ENCODE results near the gene VMAC.
"Not testable (repeated sequence)": the region's sequence is repeated elsewhere in the genome, so short reads cannot be mapped to it uniquely, and the experiment has no call there.

The VMAC gene

DNA sequence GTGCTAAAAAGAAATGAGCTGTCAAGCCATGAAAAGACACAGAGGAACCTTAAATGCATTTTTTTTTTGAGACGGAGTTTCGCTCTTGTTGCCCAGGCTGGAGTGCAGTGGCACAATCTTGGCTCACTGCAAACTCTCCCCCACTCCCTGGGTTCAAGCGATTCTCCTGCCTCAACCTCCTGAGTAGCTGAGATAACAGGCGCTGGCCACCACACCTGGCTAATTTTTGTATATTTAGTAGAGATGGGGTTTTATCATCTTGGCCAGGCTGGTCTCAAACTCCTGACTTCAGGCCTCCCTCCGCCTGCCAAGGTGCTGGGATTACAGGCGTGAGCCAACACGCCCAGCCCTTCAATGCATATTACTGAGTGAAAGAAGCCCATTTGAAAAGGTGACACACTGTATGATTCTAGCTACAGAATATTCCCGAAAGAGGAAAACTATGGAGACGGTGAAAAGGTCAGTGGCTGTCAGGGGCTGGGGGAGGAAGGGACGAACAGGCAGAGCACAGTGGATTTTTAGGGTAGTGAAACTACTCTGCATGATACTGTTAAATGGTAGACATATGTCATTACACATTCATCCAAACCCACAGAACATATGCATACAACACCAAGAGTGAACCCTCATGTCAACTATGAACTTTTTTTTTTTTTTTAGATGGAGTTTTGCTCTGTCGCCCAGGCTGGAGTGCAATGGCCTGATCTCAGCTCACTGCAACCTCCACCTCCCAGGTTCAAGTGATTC lies 20.4 kb upstream of the VMAC start:
- DNase-seq: not testable (repeated sequence)

DNA sequence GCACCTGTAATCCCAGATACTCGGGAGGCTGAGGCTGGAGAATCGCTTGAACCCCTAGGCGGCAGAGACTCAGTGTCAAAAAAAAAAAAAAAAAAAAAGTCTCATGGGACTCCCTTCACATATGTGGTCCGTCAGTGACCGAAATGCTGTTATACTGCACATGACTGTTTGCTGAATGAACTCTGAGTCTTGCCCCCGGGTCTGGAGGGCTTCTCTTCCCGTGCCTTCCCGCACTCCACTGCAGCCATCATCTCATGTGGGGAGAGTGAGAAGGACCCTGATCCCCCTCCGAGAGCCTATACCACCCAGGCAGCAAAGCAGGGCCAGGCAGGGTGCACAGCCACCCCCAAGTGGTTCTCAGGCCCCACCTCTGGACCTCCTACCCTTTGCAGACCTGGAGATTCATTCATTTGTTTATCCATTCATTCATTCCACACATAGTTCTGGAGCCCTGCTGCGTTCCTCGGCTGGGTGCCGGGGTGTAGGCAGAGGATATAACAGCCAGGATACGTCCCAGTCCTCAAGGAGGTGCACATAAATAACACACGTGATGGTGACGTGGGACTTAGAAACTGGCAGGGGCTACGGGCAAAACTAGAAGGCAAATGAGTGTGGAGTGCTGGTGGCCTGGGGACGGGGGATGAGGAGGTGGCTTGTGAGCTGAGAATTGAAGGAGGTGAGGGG lies 15.2 kb upstream of the VMAC start:
- DNase-seq: no peak

DNA sequence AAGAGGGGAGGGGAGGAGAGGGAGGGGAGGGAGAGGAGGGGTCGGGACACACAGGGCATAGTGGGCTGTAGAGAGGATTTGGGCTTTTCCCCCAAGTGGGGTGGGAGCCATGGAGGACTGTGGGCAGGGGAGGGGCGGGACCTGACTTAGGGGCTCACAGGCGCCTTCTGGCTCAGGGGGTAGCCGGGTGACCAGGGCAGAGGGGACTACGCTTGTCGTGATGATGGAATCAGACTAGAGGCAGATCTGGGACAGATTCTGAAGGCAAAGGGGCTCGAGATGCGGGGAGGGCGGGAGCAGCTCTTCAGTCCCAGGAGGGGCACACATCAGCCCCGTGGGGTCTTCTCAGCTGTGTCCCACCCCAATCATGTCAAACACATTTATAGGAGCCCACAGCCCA lies 14.6 kb upstream of the VMAC start:
- no peak for DNase-seq

DNA sequence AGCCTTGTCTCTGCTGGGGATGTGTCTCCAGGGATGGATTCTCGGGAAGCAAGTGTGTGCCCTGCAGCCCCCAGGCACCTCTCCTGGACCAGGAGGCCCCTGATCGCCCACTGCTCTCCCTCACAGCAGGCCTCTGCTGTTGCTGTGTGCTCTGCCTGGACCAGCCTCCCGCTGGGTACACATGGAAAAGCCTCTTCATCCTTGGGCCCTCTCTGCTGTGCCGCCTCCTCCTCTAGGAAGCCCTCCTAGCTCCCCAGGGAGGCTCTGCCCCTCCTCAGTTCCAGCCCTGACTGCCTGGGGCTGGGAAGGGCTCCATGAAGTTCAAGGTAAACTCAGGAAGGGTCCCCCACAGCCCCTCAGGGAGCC lies 13.1 kb upstream of the VMAC start:
- no peak for DNase-seq

DNA sequence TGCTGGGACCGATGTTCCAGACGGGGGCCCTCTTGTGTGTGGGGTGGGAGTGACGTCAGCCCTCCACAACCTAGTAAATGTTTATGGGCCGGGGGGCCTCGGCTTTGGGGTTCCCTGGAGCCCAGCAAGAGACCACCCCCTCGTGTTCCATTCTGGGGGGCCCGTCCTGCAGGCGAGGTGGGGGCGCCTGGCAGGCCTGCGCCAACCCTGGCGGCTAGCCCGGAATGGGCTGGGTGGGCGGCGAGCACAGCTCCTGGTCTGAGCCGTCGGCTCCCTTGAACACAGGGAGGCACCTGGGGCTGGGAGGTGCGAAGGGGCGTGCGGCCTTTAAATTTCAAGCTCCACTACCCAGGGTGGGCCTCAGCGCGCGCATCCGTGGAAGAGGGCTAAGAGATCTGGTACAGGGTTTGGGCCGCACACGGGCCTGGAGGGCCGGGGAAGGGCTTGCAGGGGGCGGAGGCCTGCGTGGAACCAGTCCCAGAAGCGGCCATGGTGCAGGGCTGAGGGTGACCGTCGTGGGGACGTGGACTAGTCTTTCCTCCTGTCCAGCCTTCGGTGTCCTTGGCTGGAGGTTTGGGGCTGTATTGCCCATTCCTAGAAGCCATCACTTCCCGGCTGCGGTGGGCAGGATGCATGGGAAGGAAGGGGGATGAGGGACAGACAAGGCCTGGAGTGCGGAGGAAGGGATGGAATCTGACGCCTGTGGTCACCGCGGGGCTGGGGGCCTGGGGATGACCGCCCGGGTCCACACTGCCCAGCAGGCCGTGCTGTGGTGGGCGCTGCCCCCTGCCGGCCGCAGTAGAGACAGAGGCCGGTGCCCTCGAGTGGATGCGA lies 12.5 kb upstream of the VMAC start:
- no peak for DNase-seq

DNA sequence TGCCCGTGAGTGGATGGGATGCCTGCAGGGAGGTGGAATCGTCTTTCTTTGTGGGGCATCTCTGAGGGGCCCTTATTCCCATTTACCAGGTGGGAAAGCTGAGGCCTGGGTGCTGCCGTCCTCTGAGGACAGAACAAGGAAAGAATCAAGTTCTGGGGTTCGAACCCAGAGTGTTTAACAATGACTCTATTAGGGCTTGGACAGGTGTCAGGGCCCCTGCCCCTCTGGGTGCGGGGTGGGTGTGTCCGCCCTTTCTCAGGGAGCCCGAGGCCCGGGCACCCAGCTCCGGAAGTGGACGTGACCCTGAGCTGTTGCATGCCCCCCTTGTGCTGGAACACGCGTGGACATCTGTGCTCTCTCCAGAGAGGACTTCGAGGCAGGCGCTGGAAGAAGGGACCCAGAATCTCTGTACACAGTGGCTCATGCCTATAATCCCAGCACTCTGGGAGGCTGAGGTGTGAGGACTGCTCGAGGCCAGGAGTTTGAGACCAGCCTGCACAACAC lies 11.8 kb upstream of the VMAC start:
- no peak for DNase-seq

DNA sequence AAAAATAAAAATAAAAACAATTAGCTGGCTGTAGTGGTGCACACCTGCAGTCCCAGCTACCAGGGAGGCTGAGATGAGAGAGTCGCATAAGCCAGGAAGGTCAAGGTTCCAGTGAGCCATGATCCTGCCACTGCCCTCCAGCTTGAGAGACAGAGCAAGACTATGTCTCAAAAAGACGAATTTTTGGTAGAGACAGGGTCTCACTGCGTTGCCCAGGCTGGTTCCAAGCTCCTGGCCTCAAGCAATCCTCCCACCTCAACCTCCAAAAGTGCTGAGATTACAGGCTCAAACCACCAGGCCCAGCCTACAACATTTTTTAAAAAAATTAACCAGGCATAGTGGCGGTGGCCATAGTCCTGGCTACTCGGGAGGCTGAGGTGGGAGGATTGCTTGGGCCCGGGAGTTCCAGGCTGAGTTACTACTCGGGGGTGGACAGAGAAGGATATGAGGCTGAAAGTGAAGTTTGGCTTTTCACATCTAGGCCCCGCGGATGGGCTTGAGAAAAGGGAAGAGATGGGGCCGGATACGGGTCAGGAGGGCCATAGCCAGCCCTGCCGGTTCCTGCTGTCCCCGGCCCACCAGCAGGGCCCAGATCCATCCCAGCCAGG lies 11.3 kb upstream of the VMAC start:
- DNase-seq: no peak

DNA sequence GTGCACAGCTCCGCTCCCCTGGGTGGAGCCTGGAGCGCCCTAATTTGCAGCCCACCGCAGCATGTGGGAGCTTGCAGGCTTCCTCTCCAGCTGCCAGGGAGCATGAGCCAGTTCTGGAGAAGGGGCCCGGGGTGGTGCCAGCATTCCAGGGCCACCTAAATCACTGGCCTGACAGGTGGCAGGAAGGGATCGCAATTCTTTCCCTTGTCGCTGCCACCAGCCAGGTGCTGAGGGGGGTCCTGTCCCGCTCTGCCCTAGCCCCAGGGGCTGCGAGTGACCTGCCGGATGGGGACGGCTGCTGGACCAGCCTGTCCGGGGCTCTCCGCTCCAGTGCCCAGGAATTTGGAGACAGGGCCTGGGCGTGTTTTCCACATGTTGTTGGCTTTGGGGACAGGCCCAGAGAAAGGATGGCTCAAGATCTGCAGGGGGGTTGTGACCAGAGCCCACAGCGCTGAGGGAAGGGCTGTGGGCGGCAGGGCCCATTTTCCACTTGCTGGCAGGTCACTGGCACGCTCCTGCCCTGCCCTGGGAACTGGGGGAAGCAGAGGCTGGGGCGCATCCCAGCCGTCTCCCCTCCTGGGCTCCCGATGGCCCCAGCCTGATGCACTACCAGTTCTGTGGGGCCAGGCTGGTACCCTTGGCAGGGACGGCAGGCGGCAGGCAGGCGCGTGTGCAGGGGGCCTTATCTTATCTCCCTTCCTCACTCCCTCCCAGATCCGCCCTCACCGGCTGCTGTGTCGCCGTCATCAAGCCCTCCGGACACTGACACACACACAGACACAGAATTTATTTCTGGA lies 10.6 kb upstream of the VMAC start:
- no peak for DNase-seq

DNA sequence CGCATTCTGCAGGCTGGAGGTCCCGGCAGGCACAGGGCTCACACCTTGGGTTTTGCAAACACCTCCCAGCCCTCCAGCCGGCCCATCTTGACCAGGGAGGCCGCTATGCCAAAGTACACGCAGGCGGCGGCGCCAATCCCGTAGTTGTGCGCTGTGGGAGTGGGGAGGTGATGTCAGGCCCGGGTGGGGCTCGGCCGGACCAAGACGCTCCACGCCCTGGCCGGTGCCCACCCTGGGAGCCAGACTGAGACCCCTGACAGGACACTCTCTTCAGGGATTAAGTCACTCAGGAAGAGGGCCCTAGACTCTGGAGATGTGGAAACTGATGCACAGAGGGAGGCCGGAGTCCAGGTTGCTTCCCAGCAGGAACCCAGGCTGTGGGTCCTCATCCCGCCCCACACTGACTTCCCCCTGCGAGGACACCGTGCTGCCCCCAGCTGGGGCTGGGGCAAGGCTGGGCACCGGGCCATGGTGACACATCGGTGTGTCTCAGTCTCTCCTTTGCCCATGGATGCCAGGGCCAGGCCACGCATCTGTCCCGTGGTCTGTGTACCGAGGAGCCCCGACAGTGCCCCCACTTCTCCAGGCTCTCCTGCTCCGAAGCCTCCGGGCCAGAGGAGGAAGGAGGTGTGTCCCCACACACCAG lies 9.8 kb upstream of the VMAC start:
- no peak for DNase-seq

DNA sequence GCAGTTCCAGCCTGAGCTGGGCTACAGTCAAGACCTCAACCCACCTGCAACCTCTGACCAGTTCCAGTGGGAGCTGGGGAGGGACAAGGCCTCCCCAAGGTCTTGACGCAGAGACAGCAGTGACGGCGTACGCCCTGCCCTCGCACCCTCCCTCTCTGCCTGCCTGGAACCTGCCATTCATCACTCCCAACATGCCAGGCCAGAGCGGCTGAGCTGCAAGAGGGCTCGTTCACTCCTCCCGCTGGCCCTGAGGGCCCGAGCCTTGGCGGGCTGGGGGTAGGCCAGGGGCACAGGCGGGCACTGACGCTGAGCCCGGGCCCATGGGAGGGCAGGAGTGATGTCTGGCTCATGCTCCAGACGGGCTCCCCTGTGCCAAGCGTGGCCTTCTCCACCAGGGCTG lies 9.3 kb upstream of the VMAC start:
- DNase-seq: no peak

DNA sequence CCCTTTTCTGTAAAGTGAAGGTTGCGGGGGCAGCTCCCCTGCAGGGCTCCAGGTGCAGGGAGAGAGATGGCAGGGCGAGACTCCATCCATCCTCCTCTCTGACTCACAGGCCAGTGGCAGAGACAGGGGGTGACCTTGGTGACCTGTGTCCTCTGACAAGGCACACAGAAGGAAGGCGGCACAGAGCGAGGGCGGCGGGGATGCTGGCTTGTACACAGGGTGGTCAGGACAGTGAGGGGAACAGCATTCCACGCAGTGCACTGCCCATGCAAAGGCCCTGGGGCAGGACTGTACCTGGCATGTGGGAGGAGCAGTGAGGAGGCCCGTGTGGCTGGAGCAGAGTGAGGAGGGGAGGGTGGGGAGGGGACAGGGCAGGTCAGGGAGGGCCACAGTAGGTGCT lies 8.8 kb upstream of the VMAC start:
- no peak for DNase-seq

DNA sequence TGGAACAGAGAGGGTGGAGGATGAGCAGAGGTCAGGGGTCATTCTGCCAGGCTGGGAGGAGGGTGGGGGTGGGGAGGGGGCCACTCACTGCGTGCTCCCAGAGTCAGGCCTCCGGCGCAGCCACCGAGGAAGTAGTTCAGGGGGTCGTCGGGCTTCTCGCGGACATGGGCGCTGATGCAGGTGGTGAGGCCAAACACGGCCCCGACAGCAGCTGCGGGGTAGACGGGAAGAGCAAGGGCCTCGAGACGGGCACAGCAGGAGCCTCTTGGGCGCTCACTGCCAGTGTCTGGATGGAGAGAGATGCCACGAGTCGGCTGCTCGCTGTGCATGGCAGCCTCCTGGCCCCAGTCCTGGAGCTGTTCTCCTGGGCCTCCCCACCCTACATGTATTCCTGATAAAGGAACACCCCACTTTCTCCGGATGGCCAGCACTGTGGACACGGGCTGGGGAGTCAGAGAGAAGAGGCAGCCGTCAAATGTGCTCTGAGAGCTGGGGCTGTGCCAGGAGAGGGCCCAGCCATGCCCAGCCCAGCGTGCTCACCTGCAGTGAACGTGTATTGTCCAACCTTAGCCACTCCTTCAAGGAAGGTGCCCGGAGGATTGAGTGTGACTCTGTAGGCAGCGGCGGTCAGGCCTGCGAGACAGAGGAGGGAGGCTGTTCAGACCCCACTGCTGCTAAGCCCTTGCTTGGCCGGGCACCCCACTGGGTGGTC lies 8.2 kb upstream of the VMAC start:
- DNase-seq: no peak

DNA sequence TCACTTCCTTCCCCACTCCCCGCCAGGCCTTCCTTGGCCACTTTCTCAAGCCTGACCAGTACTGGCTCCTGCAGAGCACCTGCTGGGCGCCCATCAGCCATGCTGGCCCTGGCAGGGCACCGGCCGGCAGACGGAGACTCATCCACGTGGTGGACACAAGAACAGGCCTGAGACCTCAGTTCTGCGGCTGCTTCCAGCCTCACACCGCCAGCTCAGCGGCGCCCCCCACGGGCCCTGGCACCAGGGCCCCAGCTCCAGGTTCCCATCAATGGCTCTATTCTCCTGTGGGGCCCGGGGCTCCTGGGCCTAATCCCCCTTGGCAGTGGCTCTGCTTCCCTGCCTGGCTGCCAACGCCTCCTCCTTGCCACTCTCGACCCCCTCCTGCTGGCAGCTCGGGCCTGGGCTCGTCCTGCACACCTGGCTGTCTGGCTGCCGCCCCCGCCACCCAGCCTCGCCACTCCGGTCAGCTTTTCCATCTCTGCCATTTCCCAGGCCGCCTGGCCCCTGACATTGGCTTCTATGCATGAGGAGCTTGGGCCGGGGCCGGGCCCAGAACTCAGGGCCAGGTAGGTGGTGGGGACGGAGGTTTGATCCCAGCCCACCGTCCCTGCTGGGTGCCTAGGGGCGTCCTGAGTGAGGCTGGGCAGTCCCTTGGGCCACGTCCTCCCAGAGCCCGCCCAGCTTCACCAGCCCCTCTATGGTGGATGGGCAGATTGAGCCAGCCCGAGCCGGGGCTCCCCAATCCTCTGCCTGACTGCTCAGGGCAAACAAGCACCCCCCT lies 7.3 kb upstream of the VMAC start:
- DNase-seq: no peak

DNA sequence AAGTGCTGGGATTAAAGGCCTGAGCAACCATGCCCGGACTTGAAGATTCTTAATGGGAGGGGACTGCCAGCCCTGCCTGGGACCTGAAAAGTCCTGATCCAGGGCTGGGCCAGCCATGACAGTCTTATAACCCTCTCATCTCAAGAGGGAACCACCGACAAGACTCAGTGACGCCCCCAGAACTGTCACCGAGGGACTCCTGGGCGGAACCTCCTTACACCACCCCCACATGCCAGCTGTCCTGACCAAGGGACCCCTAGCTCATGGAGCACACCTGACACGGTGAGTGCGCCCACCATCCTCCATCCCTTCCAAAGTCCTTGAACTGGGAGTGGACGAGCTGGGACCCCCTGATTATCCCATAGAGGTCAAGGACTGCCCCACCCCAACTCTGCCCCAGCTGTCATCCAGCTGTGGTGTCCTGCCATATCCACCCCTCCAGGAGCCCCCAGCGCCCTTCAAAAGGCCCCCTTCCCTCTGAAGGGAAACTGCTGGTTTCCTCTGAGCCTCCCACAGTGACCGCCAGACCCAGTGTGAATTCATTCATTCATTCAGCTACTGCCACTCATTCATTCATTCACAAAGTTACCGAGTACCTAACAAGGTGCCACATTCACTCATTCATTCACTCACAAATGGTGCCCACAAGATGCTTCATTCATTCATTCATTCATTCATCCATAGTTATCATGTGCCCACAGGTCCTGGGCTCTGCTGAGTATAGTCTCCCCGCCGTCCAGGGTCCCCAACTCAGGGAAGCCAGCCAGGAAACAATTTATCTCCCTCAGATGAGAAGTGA lies 4.7 kb upstream of the VMAC start:
- DNase-seq: no peak

DNA sequence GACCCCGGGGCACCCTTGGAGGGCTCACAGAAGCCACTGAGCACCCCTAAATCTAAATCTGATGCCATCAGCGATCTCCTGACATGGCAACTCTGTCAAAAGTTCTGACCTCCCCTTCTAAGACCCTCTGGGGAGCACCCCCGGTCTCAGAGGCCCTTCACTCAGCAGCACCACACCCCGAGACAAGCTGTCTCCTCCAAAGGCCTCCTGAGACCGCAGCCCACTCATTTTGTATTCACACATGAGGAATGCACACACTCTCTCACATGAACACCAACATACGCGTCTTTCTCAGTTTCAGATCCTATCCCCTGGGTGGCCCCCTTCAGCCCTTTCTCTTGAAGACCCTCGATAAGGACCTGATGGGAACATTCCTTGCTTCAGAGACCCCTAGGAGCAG lies 3.7 kb upstream of the VMAC start:
- DNase-seq: no peak

DNA sequence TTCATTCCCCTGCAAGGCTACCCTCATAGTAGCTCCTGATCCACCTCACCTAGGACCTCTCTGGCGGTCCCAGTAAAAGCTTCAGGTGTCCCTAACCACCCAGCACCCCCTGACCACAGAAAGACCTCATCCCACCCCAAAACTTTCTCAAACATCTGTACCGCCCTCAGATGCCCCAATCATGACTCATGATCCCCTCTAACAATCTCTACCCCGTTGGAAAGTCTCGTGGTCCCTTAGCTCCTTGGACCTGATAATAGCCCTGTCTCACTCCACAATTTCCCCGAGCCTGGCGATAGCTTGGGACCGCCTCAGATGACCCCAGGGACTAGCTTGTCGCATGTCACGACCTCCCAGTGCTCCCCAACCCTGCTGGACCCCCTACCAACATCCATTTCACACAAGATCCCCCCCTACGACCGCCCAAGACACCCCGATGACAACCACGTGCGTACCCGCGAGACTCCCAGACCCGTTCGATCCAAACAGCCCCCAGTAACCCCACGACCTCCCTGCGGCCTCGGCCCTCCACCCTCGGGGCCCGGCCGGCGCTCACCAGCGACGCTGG lies 1.5 kb upstream of the VMAC start:
- no peak for DNase-seq

DNA sequence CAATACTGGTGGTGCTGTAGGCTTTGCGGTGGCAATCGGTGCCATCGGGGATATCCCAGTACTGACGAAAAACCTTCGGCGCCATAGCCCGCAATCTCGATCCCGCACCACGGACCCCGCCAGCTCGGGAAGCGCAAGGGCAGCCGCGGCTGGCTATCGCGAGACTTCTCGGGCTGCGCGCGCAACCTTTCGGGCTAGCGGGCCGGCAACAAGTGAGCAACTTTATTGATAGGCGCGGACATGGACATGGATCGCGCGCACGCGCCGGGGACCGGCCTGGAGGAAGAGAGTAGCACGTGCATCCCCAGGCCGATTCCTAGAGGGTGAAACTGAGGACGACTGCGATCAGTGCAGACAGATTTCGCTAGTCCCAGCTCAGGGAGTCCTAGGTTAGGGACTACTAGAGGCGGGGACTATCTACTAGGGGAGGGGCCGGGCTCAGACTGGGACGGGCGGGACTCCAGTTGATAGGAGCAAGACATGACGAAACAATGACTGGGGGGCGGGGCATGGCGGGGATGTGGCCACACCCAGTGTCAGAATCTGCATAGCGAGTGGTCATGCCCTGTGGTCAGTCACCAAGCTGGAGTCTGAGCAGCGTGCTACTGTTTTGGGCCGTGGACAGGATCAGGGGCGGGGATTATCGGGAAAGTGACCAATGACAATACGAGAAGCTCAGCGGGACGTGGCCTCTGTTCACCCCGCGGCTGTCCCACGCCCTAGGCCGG lies 884 bp upstream of the VMAC start, which contains the start of gene NDUFA11:
TSS of gene NDUFA11 (minus strand) at position 167 of the 728 bp plus-strand sequence. CDS start at position 85, 82 bp downstream.
- DNase-seq: peak; percentile 96

DNA sequence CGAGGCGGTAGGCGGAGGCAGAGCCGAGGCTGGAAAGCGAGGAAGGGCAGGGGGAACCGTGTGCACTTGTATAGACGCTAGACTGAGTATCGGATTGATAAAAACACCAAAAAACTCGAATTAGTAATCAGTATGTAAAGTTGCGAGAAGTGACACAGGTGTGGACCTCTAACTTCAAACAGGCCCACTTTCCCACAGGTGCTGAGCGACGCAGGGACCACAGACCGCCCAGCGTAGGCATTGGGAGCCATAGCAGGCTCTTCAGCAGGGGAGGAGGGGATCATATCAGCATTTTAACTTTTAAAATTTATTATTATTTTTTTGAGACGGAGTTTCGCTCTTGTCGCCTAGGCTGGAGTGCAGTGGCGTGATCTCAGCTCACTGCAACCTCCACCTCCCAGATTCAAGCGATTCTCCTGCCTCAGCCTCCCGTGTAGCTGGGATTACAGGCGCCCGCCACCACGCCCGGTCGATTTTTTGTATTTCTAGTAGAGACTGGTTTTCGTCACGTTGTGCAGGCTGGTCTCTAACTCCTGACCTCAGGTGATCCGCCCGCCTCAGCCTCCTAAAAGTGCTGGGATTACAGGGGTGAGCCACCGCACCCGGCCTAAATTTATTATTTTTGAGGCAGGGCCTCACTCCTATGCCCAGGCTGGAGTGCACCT lies 574 bp downstream of the VMAC start:
- no peak for DNase-seq

Measured in DMS 273 treated with DMSO at 0.1 percent for 48 hours (cell line).